HepG2 (cell line): ENCODE results near the gene IL1RAP. TPM values are rescaled to one million over a fixed set of nuclear protein-coding genes. Genes with fewer than 3 reads are reported as not detected.

Experiments used
- GTF3A ChIP-seq: sonication (generic); formaldehyde crosslinking; conservative IDR thresholded peaks from 2 replicates; pipeline ENCODE4 v1.4.0; 2020; ENCODE audit warnings: mild to moderate bottlenecking, missing genetic modification reagents
- HIC2 ChIP-seq: sonication (generic); formaldehyde crosslinking; IDR thresholded peaks from 2 replicates; pipeline ENCODE4 v1.9.0; 2022; ENCODE audit warnings: low read depth, missing genetic modification reagents
- HNF1B ChIP-seq: sonication (generic); formaldehyde crosslinking; IDR thresholded peaks from 2 replicates; pipeline ENCODE4 v1.5.1; 2020; ENCODE audit warnings: mild to moderate bottlenecking, moderate library complexity, missing genetic modification reagents
- HOXA9 ChIP-seq: sonication (generic); formaldehyde crosslinking; IDR thresholded peaks from 2 replicates; pipeline ENCODE4 v1.8.1; 2022; ENCODE audit warnings: missing genetic modification reagents, mild to moderate bottlenecking, moderate library complexity, borderline replicate concordance
- MATR3 ChIP-seq: sonication (generic); formaldehyde crosslinking; IDR thresholded peaks from 2 replicates; pipeline ENCODE4 v1.4.0; 2020; ENCODE audit warnings: missing genetic modification reagents
- MBD4 ChIP-seq: IDR thresholded peaks from 2 replicates; pipeline ENCODE4 v1.6.1; 2012; ENCODE audit warnings: low read length, inconsistent platforms, borderline replicate concordance
- MTA1 ChIP-seq: sonication (generic); formaldehyde crosslinking; IDR thresholded peaks from 2 replicates; pipeline ENCODE4 v1.4.0; 2020; ENCODE audit warnings: missing genetic modification reagents, mild to moderate bottlenecking, borderline replicate concordance
- POLR2A ChIP-seq, 2 experiments: IDR thresholded peaks; 2 replicates each; pipeline ENCODE4 v1.6.1; 2011; ENCODE audit warnings: low read depth in 2 of 2, low read length in 2 of 2, mild to moderate bottlenecking in 1 of 2, moderate library complexity in 1 of 2; ENCODE audit not compliant: insufficient read depth in 1 of 2
- POLR2AphosphoS5 ChIP-seq: IDR thresholded peaks from 2 replicates; pipeline ENCODE4 v1.6.1; 2012; ENCODE audit warnings: low read depth, low read length
- SCMH1 ChIP-seq: sonication (generic); formaldehyde crosslinking; IDR thresholded peaks from 2 replicates; pipeline ENCODE4 v1.9.0; 2021; ENCODE audit warnings: missing genetic modification reagents, mild to moderate bottlenecking, borderline replicate concordance
- SP5 ChIP-seq: IDR thresholded peaks from 2 replicates; pipeline ENCODE4 v1.6.1; 2016; ENCODE audit warnings: low read depth, borderline replicate concordance
- TEAD2 ChIP-seq: sonication (generic); formaldehyde crosslinking; IDR thresholded peaks from 2 replicates; pipeline ENCODE4 v1.9.0; 2021; ENCODE audit warnings: missing genetic modification reagents
- TRIM24 ChIP-seq: sonication (generic); formaldehyde crosslinking; IDR thresholded peaks from 2 replicates; pipeline ENCODE4 v1.8.0; 2022; ENCODE audit warnings: mild to moderate bottlenecking, missing genetic modification reagents
- ZBTB10 ChIP-seq: sonication (generic); formaldehyde crosslinking; IDR thresholded peaks from 2 replicates; pipeline ENCODE4 v1.4.0; 2020; ENCODE audit warnings: missing genetic modification reagents, borderline replicate concordance
- ZBTB34 ChIP-seq: sonication (generic); formaldehyde crosslinking; IDR thresholded peaks from 2 replicates; pipeline ENCODE4 v1.8.0; 2022; ENCODE audit warnings: mild to moderate bottlenecking, missing genetic modification reagents
- ZNF296 ChIP-seq: sonication (generic); formaldehyde crosslinking; conservative IDR thresholded peaks from 2 replicates; pipeline ENCODE4 v1.5.0; 2020; ENCODE audit warnings: mild to moderate bottlenecking, missing genetic modification reagents
- ZNF441 ChIP-seq: sonication (generic); formaldehyde crosslinking; IDR thresholded peaks from 2 replicates; pipeline ENCODE4 v1.7.0; 2021; ENCODE audit warnings: missing genetic modification reagents, borderline replicate concordance
- ZNF672 ChIP-seq: sonication (generic); formaldehyde crosslinking; IDR thresholded peaks from 2 replicates; pipeline ENCODE4 v1.8.1; 2022; ENCODE audit warnings: missing genetic modification reagents
- ZNF788 ChIP-seq: sonication (generic); formaldehyde crosslinking; IDR thresholded peaks from 2 replicates; pipeline ENCODE4 v1.5.0; 2020; ENCODE audit warnings: mild to moderate bottlenecking, missing genetic modification reagents, borderline replicate concordance
- polyA plus RNA-seq, 8 experiments: library from polyadenylated mRNA; depleted of rRNA in 3 of 8; stranded (reverse) in 7 of 8; unstranded in 1 of 8; fragments of >200 nt; fragmentation: Illumina TruSeq in 4 of 8; extraction: Trizol in 4 of 8; gene quantifications; 2 replicates each; pipeline versions ENCODE4 v1.2.1 to v1.2.3, GENCODE V29; 2011 to 2016; ENCODE audit warnings: low read depth in 4 of 8, missing spikeins in 1 of 8, mixed read lengths in 1 of 8; ENCODE audit not compliant: insufficient read depth in 1 of 8
- total RNA-seq, 5 experiments: library from RNA; depleted of rRNA; stranded (reverse); fragments of >200 nt; fragmentation: Illumina TruSeq; extraction: Trizol; gene quantifications; 2 replicates each; pipeline ENCODE4 v1.2.3, GENCODE V29; 2016; ENCODE audit warnings: low read depth in 1 of 5

The IL1RAP gene
- total and polyA plus RNA-seq, 2 of the 13 experiments (the other 11 are each of a cell fraction or from before 2014, with no cell fraction given) = 18.3 to 54.9 TPM

GRCh38 chr3:190513409-190514370 lies at the start of gene IL1RAP (continued):
- TF ChIP-seq ZBTB34 (no peak), SCMH1 (CRISPR knock-in tag) (no peak), GTF3A (CRISPR knock-in tag) (no peak), ZNF788 (CRISPR knock-in tag) (no peak; the same call in 1 of the 2 replicates), SP5 (CRISPR knock-in tag) (peak; percentile 50; the same call in 1 of the 2 replicates), TEAD2 (CRISPR knock-in tag) (no peak), ZNF672 (CRISPR knock-in tag) (peak; percentile 67; the same call in 1 of the 2 replicates), HNF1B (CRISPR knock-in tag) (peak; percentile 46; the same call in 1 of the 2 replicates), MTA1 (CRISPR knock-in tag) (peak; percentile 61; the same call in 1 of the 2 replicates), MBD4 (no peak), POLR2AphosphoS5 (peak; percentile 67), HIC2 (peak; percentile 88), TRIM24 (no peak), ZBTB10 (CRISPR knock-in tag) (no peak), HOXA9 (CRISPR knock-in tag) (peak; percentile 43; the same call in 1 of the 2 replicates), MATR3 (CRISPR knock-in tag) (no peak), ZNF441 (CRISPR knock-in tag) (peak; percentile 56; the same call in 1 of the 2 replicates), POLR2A (IDR thresholded peaks at IDR 0.05; ENCODE audit: insufficient read depth in 1 of 2, low read depth in 2 of 2, low read length in 2 of 2) (peak; percentile 68 to 74; a peak in 3 of 4 replicates), ZNF296 (CRISPR knock-in tag) (no peak)
